Panc1 (cell line): ENCODE results near the gene SPATA46.

Source experiments
- CTCF ChIP-seq: fragments of 450-650 bp; IDR thresholded peaks from 2 replicates; pipeline ENCODE4 v1.5.1; 2017; ENCODE audit warnings: mild to moderate bottlenecking
- POLR2AphosphoS5 ChIP-seq: IDR thresholded peaks from 2 replicates; pipeline ENCODE4 v1.6.1; 2012; ENCODE audit warnings: mild to moderate bottlenecking, low read depth, low read length, moderate library complexity
- SIN3A ChIP-seq: IDR thresholded peaks from 2 replicates; pipeline ENCODE4 v1.6.1; 2012; ENCODE audit warnings: low read depth, mild to moderate bottlenecking, low read length, moderate library complexity, borderline replicate concordance; ENCODE audit not compliant: insufficient read depth
- TCF7L2 ChIP-seq: IDR thresholded peaks from 2 replicates; pipeline ENCODE4 v1.6.1; 2011; ENCODE audit warnings: mild to moderate bottlenecking, low read depth, low read length, inconsistent platforms

GRCh38 chr1:162390396-162391185 is 13.9 kb upstream of the SPATA46 start:
- TF ChIP-seq CTCF (no peak), POLR2AphosphoS5 (no peak), SIN3A (no peak), TCF7L2 (no peak)
